Mesendoderm (in vitro differentiated cells): ENCODE results near the gene HNRNPU. TPM values are rescaled to one million over a fixed set of nuclear protein-coding genes. Genes with fewer than 3 reads are reported as not detected.

Experiments used
- DNase-seq: peaks from one replicate; pipeline ENCODE4 v3.0.0; 2013
- H2AK5ac ChIP-seq: 2 replicates; pipeline ENCODE4 v1.6.1; 2013; ENCODE audit warnings: low read length, inconsistent platforms
- H2BK120ac ChIP-seq: 2 replicates; pipeline ENCODE4 v1.6.1; 2013; ENCODE audit warnings: low read depth, mild to moderate bottlenecking, low read length, moderate library complexity, mixed read lengths
- H2BK15ac ChIP-seq: replicated peaks from 2 replicates; pipeline ENCODE4 v1.6.1; 2013; ENCODE audit warnings: low read depth, mild to moderate bottlenecking, moderate library complexity
- H2BK5ac ChIP-seq: 2 replicates; pipeline ENCODE4 v1.6.1; 2013; ENCODE audit warnings: low read length, inconsistent platforms
- H3K18ac ChIP-seq: 2 replicates; pipeline ENCODE4 v1.6.1; 2013; ENCODE audit warnings: mild to moderate bottlenecking, low read length, mixed read lengths
- H3K23ac ChIP-seq: one replicate; pipeline ENCODE4 v1.6.1; 2013; ENCODE audit warnings: low read length
- H3K27ac ChIP-seq: 2 replicates; pipeline ENCODE4 v1.5.1; 2013; ENCODE audit warnings: low read depth, mild to moderate bottlenecking, inconsistent platforms, low read length, moderate library complexity
- H3K27me3 ChIP-seq: 2 replicates; pipeline ENCODE4 v1.6.1; 2013; ENCODE audit warnings: low read length, control low read depth, mild to moderate bottlenecking, inconsistent platforms; ENCODE audit not compliant: insufficient read depth, poor library complexity
- H3K36me3 ChIP-seq: 2 replicates; pipeline ENCODE4 v1.6.1; 2013; ENCODE audit warnings: low read length, inconsistent platforms; ENCODE audit not compliant: control insufficient read depth, insufficient read depth
- H3K4ac ChIP-seq: one replicate; pipeline ENCODE4 v1.6.1; 2013; ENCODE audit warnings: low read depth, mild to moderate bottlenecking, low read length, moderate library complexity
- H3K4me1 ChIP-seq: 2 replicates; pipeline ENCODE4 v1.6.1; 2013; ENCODE audit warnings: low read depth, low read length, inconsistent platforms; ENCODE audit not compliant: control insufficient read depth
- H3K4me2 ChIP-seq: 2 replicates; pipeline ENCODE4 v1.6.1; 2013; ENCODE audit warnings: low read length
- H3K4me3 ChIP-seq: 2 replicates; pipeline ENCODE4 v1.5.1; 2013; ENCODE audit warnings: mild to moderate bottlenecking, low read length
- H3K56ac ChIP-seq: one replicate; pipeline ENCODE4 v1.6.1; 2013; ENCODE audit warnings: low read length
- H3K79me1 ChIP-seq: 2 replicates; pipeline ENCODE4 v1.6.1; 2013; ENCODE audit warnings: low read length, inconsistent platforms
- H3K79me2 ChIP-seq: 2 replicates; pipeline ENCODE4 v1.6.1; 2013; ENCODE audit warnings: mild to moderate bottlenecking, low read length; ENCODE audit not compliant: control insufficient read depth, insufficient read depth
- H3K9ac ChIP-seq: 2 replicates; pipeline ENCODE4 v1.6.1; 2013; ENCODE audit warnings: low read length, inconsistent platforms
- H4K5ac ChIP-seq: one replicate; pipeline ENCODE4 v1.6.1; 2013; ENCODE audit warnings: low read length
- H4K8ac ChIP-seq: one replicate; pipeline ENCODE4 v1.6.1; 2013; ENCODE audit warnings: low read depth, mild to moderate bottlenecking, control low read depth, low read length, moderate library complexity
- WGBS: extraction: QIAGEN DNeasy Blood & Tissue Kit; methylation state at CpG from one replicate; pipeline ENCODE4 v1.1.7; 2013; ENCODE audit warnings: low lambda C conversion rate, missing lambda C conversion rate; ENCODE audit not compliant: insufficient coverage; ENCODE audit errors: extremely low coverage; 5-methylcytosine and 5-hydroxymethylcytosine counted together
- polyA plus RNA-seq, 2 experiments: library from polyadenylated mRNA; stranded (reverse); fragments of 200-250 nt; gene quantifications; one replicate each; pipeline ENCODE4 v1.2.3, GENCODE V29; 2013

Gene HNRNPU
- polyA plus RNA-seq (2013, experiment 1 of 2), result 569 TPM
- polyA plus RNA-seq (2013, experiment 2 of 2), result 555 TPM

- Histone ChIP-seq H3K36me3 (peaks cover 5% of the 10 kb centered on the region), H3K4me3 (peak within 1 kb of the TSS; percentile 75), H3K56ac (peak within 1 kb of the TSS; percentile 100), H2BK15ac (no peak within 1 kb of the TSS), H4K8ac (no peak within 1 kb of the TSS), H2BK120ac (peak within 1 kb of the TSS; percentile 32), H3K4ac (peak within 1 kb of the TSS; percentile 95), H2AK5ac (peak within 1 kb of the TSS; percentile 89), H4K5ac (peak within 1 kb of the TSS; percentile 82), H3K79me1 (no peaks in the 10 kb centered on the region), H3K23ac (peak within 1 kb of the TSS; percentile 98), H3K18ac (peak within 1 kb of the TSS; percentile 90), H2BK5ac (peak within 1 kb of the TSS; percentile 97), H3K4me1 (no peaks in the 10 kb centered on the region), H3K27me3 (no peaks in the 10 kb centered on the region), H3K27ac (peak within 1 kb of the TSS; percentile 87), H3K79me2 (peaks cover 44% of the 10 kb centered on the region), H3K9ac (peak within 1 kb of the TSS; percentile 100), H3K4me2 (peak within 1 kb of the TSS; percentile 81)
- peak; percentile 98 for DNase-seq
- no CpG with 5 or more reads among the region's 71 CpGs for WGBS
These were observed at the start of gene HNRNPU for GRCh38 chr1:244864253-244865027. Gene HNRNPU, minus strand, starts transcription at chr1:244864543. Its CDS starts 236 bp downstream, at chr1:244864307.

- H3K79me2 ChIP-seq, result no peaks in the 10 kb centered on the region
- no peak overlapping the region for H3K18ac ChIP-seq
- H3K27ac ChIP-seq, result no peak overlapping the region
- no peak overlapping the region for H3K56ac ChIP-seq
- H3K4me1 ChIP-seq, result no peaks in the 10 kb centered on the region
- no peak overlapping the region for H2BK5ac ChIP-seq
- H3K4me3 ChIP-seq, result no peak overlapping the region
- no peak for DNase-seq
- H3K9ac ChIP-seq, result no peak overlapping the region
- no peak overlapping the region for H4K8ac ChIP-seq
- no peak overlapping the region for H3K4me2 ChIP-seq
- H4K5ac ChIP-seq, result no peak overlapping the region
- H3K36me3 ChIP-seq, result no peaks in the 10 kb centered on the region
- no peaks in the 10 kb centered on the region for H3K27me3 ChIP-seq
- no peaks in the 10 kb centered on the region for H3K79me1 ChIP-seq
- WGBS, result no CpG with 5 or more reads among the region's 15 CpGs
- no peak overlapping the region for H2BK120ac ChIP-seq
- H3K4ac ChIP-seq, result no peak overlapping the region
- H3K23ac ChIP-seq, result no peak overlapping the region
- H2AK5ac ChIP-seq, result no peak overlapping the region
- no peak overlapping the region for H2BK15ac ChIP-seq
These were observed 49.5 kb upstream of the HNRNPU start for GRCh38 chr1:244913806-244914205.

DNA sequence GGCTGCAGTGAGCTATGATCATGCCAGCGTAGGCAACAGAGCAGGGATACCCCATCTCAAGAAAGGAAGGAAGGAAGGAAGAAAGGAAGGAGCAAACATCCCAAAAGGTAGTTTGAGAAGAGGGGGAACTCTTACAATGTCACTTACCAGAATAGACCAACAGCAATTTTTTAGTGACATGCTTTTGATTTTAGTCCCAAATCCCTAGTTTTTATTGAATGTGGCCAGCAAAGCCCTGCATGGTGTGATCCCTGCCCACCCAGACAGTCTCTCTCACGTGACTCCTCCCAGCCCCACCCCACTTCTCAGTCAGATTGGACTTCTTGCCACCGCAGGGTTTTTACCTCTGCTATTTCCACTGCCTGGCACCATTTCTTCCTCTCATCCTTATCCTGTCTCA lies 39.8 kb upstream of the HNRNPU start:
- no peak overlapping the region for H3K4me3 ChIP-seq
- H2BK15ac ChIP-seq, result no peak overlapping the region
- no peak overlapping the region for H2BK120ac ChIP-seq
- no peaks in the 10 kb centered on the region for H3K36me3 ChIP-seq
- no peak overlapping the region for H3K4ac ChIP-seq
- no peaks in the 10 kb centered on the region for H3K27me3 ChIP-seq
- no peak overlapping the region for H3K4me2 ChIP-seq
- no peak overlapping the region for H3K27ac ChIP-seq
- no peaks in the 10 kb centered on the region for H3K79me1 ChIP-seq
- H3K18ac ChIP-seq, result no peak overlapping the region
- no peak overlapping the region for H3K9ac ChIP-seq
- WGBS, result no CpG with 5 or more reads among the region's 3 CpGs
- no peak overlapping the region for H2BK5ac ChIP-seq
- H3K4me1 ChIP-seq, result no peaks in the 10 kb centered on the region
- no peak overlapping the region for H3K56ac ChIP-seq
- no peak for DNase-seq
- H3K79me2 ChIP-seq, result no peaks in the 10 kb centered on the region
- H3K23ac ChIP-seq, result no peak overlapping the region
- H4K5ac ChIP-seq, result no peak overlapping the region
- H4K8ac ChIP-seq, result no peak overlapping the region
- no peak overlapping the region for H2AK5ac ChIP-seq

- Histone ChIP-seq H2BK120ac (no peak overlapping the region), H3K4me1 (no peaks in the 10 kb centered on the region), H4K5ac (no peak overlapping the region), H3K79me1 (no peaks in the 10 kb centered on the region), H3K4ac (no peak overlapping the region), H3K4me2 (no peak overlapping the region), H3K18ac (no peak overlapping the region), H3K56ac (no peak overlapping the region), H2BK15ac (no peak overlapping the region), H3K27me3 (no peaks in the 10 kb centered on the region), H3K4me3 (no peak overlapping the region), H2BK5ac (no peak overlapping the region), H3K23ac (no peak overlapping the region), H3K27ac (no peak overlapping the region), H3K79me2 (no peaks in the 10 kb centered on the region), H2AK5ac (no peak overlapping the region), H3K36me3 (no peaks in the 10 kb centered on the region), H3K9ac (no peak overlapping the region), H4K8ac (no peak overlapping the region)
- no CpG with 5 or more reads among the region's 6 CpGs for WGBS
- no peak for DNase-seq
These were observed 37.2 kb upstream of the HNRNPU start for GRCh38 chr1:244901400-244902015.

DNA sequence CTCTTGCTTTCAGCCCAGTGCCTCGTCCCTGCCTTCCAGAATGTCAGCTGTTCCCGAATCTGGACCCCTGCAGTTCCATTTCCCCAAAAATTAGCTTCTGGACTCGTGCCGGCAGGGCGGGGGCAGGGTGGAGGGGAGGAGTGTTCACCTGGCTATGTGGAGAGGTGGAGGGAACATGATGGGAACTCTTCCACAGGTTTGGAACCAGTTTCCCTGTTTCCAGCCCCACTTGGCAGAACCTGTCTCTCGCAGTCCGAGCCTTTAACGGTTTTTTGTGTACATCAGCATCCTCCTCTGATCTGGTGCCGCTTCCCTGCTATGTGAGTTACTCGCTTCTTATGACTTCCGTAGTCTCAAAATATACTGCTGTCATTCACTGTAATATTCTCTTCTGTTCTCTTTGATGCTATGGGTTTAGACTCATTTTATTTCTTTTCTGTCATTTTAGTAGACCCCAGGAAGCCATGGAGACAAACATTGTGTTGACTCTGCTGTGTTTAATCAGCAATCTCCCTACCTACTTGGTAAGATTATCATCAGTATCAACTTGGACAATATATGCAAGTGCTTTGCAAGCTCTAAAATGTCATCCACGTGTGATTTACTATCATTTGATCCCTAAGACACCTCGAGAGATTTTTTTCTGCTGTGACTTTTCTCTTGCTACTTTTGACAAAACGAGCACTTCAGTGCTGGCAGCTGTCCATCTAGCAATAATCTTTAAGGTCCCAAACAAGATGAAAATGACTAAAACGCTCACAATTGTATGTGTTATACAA lies 33.3 kb upstream of the HNRNPU start:
- H3K27ac ChIP-seq, result no peak overlapping the region
- H2AK5ac ChIP-seq, result no peak overlapping the region
- no peak overlapping the region for H3K4me3 ChIP-seq
- H3K18ac ChIP-seq, result no peak overlapping the region
- no peak overlapping the region for H4K8ac ChIP-seq
- no peak overlapping the region for H2BK120ac ChIP-seq
- no peak overlapping the region for H2BK5ac ChIP-seq
- H3K4me2 ChIP-seq, result no peak overlapping the region
- no peak overlapping the region for H3K23ac ChIP-seq
- H3K79me1 ChIP-seq, result no peaks in the 10 kb centered on the region
- no peak overlapping the region for H3K56ac ChIP-seq
- H3K36me3 ChIP-seq, result no peaks in the 10 kb centered on the region
- H4K5ac ChIP-seq, result no peak overlapping the region
- WGBS, result no CpG with 5 or more reads among the region's 15 CpGs
- H2BK15ac ChIP-seq, result no peak overlapping the region
- no peak overlapping the region for H3K9ac ChIP-seq
- no peaks in the 10 kb centered on the region for H3K4me1 ChIP-seq
- no peaks in the 10 kb centered on the region for H3K27me3 ChIP-seq
- no peak for DNase-seq
- H3K4ac ChIP-seq, result no peak overlapping the region
- H3K79me2 ChIP-seq, result no peaks in the 10 kb centered on the region
